GM10266 (cell line): ENCODE results near the gene ARL17B.
"Not testable (repeated sequence)": the region's sequence is repeated elsewhere in the genome, so short reads cannot be mapped to it uniquely, and the experiment has no call there.

Experiments used
- DNase-seq: peaks from one replicate; pipeline ENCODE4 v3.0.0; 2012; ENCODE audit errors: extremely low spot score

The ARL17B gene

GRCh38 chr17:46361755-46362154 is at the start of gene ARL17B:
TSS of gene ARL17B (minus strand) at chr17:46361766. CDS start at chr17:46358397, 3,369 bp downstream.
- DNase-seq: not testable (repeated sequence)

- DNase-seq: not testable (repeated sequence)
Observed at GRCh38 chr17:46409864-46410263, 48.3 kb upstream of the ARL17B start.

- DNase-seq: not testable (repeated sequence)
Observed at GRCh38 chr17:46407155-46407554, 45.6 kb upstream of the ARL17B start.

GRCh38 chr17:46401033-46401787 is 39.6 kb upstream of the ARL17B start:
- not testable (repeated sequence) for DNase-seq

- DNase-seq: not testable (repeated sequence)
Observed at GRCh38 chr17:46400543-46400942, 39.0 kb upstream of the ARL17B start.

- not testable (repeated sequence) for DNase-seq
Observed at GRCh38 chr17:46399993-46400392, 38.4 kb upstream of the ARL17B start.

GRCh38 chr17:46396292-46396691 is 34.7 kb upstream of the ARL17B start:
- not testable (repeated sequence) for DNase-seq

GRCh38 chr17:46393702-46394101 is 32.1 kb upstream of the ARL17B start:
- DNase-seq: not testable (repeated sequence)

- not testable (repeated sequence) for DNase-seq
Observed at GRCh38 chr17:46385491-46385890, 23.9 kb upstream of the ARL17B start.

- DNase-seq: not testable (repeated sequence)
Observed at GRCh38 chr17:46383118-46383517, 21.6 kb upstream of the ARL17B start.

GRCh38 chr17:46373418-46373817 is 11.9 kb upstream of the ARL17B start:
- not testable (repeated sequence) for DNase-seq

GRCh38 chr17:46372236-46373229 is 11.0 kb upstream of the ARL17B start:
- not testable (repeated sequence) for DNase-seq

GRCh38 chr17:46367520-46367919 is 6.0 kb upstream of the ARL17B start:
- DNase-seq: not testable (repeated sequence)

- not testable (repeated sequence) for DNase-seq
Observed at GRCh38 chr17:46361145-46361735, 326 bp downstream of the ARL17B start.

- DNase-seq: not testable (repeated sequence)
Observed at GRCh38 chr17:46353856-46354255, 7.7 kb downstream of the ARL17B start.

GRCh38 chr17:46349060-46349459 is 12.5 kb downstream of the ARL17B start:
- not testable (repeated sequence) for DNase-seq

- DNase-seq: not testable (repeated sequence)
Observed at GRCh38 chr17:46348345-46348744, 13.2 kb downstream of the ARL17B start.

GRCh38 chr17:46342131-46342530 is 19.4 kb downstream of the ARL17B start:
- not testable (repeated sequence) for DNase-seq

- DNase-seq: not testable (repeated sequence)
Observed at GRCh38 chr17:46341220-46341619, 20.3 kb downstream of the ARL17B start.

GRCh38 chr17:46294831-46295230 is 66.7 kb downstream of the ARL17B start, which contains the start of gene LRRC37A:
TSS of gene LRRC37A (plus strand) at chr17:46295131. CDS start at chr17:46295134, 3 bp downstream.
- DNase-seq: not testable (repeated sequence)

- not testable (repeated sequence) for DNase-seq
Observed at GRCh38 chr17:46291618-46292017, 69.9 kb downstream of the ARL17B start.
